SK-N-SH (cell line): ENCODE data around the gene LPA. TPM values are rescaled to one million over a fixed set of nuclear protein-coding genes. Genes with fewer than 3 reads are reported as not detected.

Source experiments
- CTCF ChIA-PET: fragments of 300-600, 350-600 bp; formaldehyde crosslinking; extraction: SDS; loops from one replicate; lab custom pipeline; 2021; lab: Yijun Ruan, JAX
- POLR2A ChIA-PET: fragments of 350-600 bp; sonication (Branson Sonifier 250); formaldehyde crosslinking; extraction: SDS; loops from one replicate; lab custom pipeline; 2020; ENCODE audit warnings: antibody characterized with exemption, inconsistent platforms; lab: Yijun Ruan, JAX
- DNase-seq: peaks from one replicate; pipeline ENCODE4 v3.0.0; 2012
- H2AFZ ChIP-seq: fragments of 200-600 bp; sonication (generic); 2 replicates; pipeline ENCODE4 v1.8.1; 2016; ENCODE audit warnings: antibody characterized with exemption, mild to moderate bottlenecking, low read depth
- H3F3A ChIP-seq: fragments of 200-600 bp; sonication (generic); replicated peaks from 2 replicates; pipeline ENCODE3; 2016; ENCODE audit warnings: antibody characterized with exemption, mild to moderate bottlenecking; ENCODE audit not compliant: insufficient read depth
- H3K27ac ChIP-seq, 2 experiments: fragments of 200-500 bp in 1 of 2; fragments of 200-600 bp in 1 of 2; sonication (Bioruptor generic) in 1 of 2; sonication (generic), shearing (Covaris generic) in 1 of 2; 2 replicates each; pipeline versions ENCODE4 v1.5.1 to v1.6.1; 2014 to 2016; ENCODE audit warnings: low read depth in 2 of 2, inconsistent platforms in 1 of 2, low read length in 1 of 2, mild to moderate bottlenecking in 1 of 2, mixed read lengths in 1 of 2
- H3K27me3 ChIP-seq: fragments of 200-600 bp; sonication (generic), shearing (Covaris generic); 2 replicates; pipeline ENCODE4 v1.6.1; 2016; ENCODE audit warnings: mixed run types; ENCODE audit not compliant: insufficient read depth
- H3K36me3 ChIP-seq, 2 experiments: fragments of 200-500 bp in 1 of 2; fragments of 200-600 bp in 1 of 2; sonication (Bioruptor generic) in 1 of 2; sonication (generic) in 1 of 2; replicated peaks in 1 of 2; 2 replicates each; pipeline versions ENCODE3 to v1.5.1; 2014 to 2016; ENCODE audit warnings: low read length in 1 of 2, mild to moderate bottlenecking in 1 of 2; ENCODE audit not compliant: insufficient read depth in 2 of 2, control insufficient read depth in 1 of 2
- H3K4me1 ChIP-seq, 2 experiments: fragments of 200-500 bp in 1 of 2; fragments of 200-600 bp in 1 of 2; sonication (Bioruptor generic) in 1 of 2; sonication (generic), shearing (Covaris generic) in 1 of 2; 2 replicates each; pipeline versions ENCODE4 v1.5.1 to v1.6.1; 2014 to 2016; ENCODE audit warnings: low read depth in 1 of 2, low read length in 1 of 2, mixed run types in 1 of 2; ENCODE audit not compliant: insufficient read depth in 2 of 2, control insufficient read depth in 1 of 2
- H3K4me2 ChIP-seq: fragments of 200-600 bp; sonication (generic), shearing (Covaris generic); 2 replicates; pipeline ENCODE4 v1.6.1; 2017; ENCODE audit warnings: mixed run types
- H3K4me3 ChIP-seq, 2 experiments: fragments of 200-500 bp in 1 of 2; fragments of 200-600 bp in 1 of 2; sonication (Bioruptor generic) in 1 of 2; sonication (generic), shearing (Covaris generic) in 1 of 2; 2 replicates each; pipeline versions ENCODE4 v1.5.1 to v1.8.1; 2014 to 2016; ENCODE audit warnings: low read depth in 2 of 2, inconsistent platforms in 1 of 2, low read length in 1 of 2, mild to moderate bottlenecking in 1 of 2, mixed read lengths in 1 of 2, moderate library complexity in 1 of 2
- H3K79me2 ChIP-seq: fragments of 200-600 bp; sonication (generic); 2 replicates; pipeline ENCODE4 v1.8.1; 2017; ENCODE audit warnings: mild to moderate bottlenecking; ENCODE audit not compliant: insufficient read depth
- H3K9ac ChIP-seq: fragments of 200-600 bp; sonication (generic); 2 replicates; pipeline ENCODE4 v1.6.1; 2017; ENCODE audit warnings: mixed run types
- H3K9me2 ChIP-seq: fragments of 200-600 bp; sonication (generic); 2 replicates; pipeline ENCODE4 v1.6.1; 2017; ENCODE audit warnings: mixed run types
- H3K9me3 ChIP-seq: fragments of 200-600 bp; sonication (generic); 2 replicates; pipeline ENCODE4 v1.6.1; 2017; ENCODE audit warnings: mixed run types, mild to moderate bottlenecking, moderate library complexity
- H4K20me1 ChIP-seq: fragments of 200-600 bp; sonication (generic); 2 replicates; pipeline ENCODE4 v1.6.1; 2017; ENCODE audit warnings: mild to moderate bottlenecking, mixed run types; ENCODE audit not compliant: insufficient read depth
- ELF1 ChIP-seq: IDR thresholded peaks from 2 replicates; pipeline ENCODE4 v1.4.0; 2012
- EP300 ChIP-seq, 2 experiments: IDR thresholded peaks; 2 replicates each; pipeline versions ENCODE4 v1.4.0 to v1.6.1; 2012; ENCODE audit warnings: borderline replicate concordance in 1 of 2, low read depth in 1 of 2, low read length in 1 of 2
- FOXJ3 ChIP-seq: sonication (generic); formaldehyde crosslinking; IDR thresholded peaks from 2 replicates; pipeline ENCODE4 v1.5.1; 2020; ENCODE audit warnings: mild to moderate bottlenecking, missing genetic modification reagents
- FOXM1 ChIP-seq: IDR thresholded peaks from 2 replicates; pipeline ENCODE4 v1.4.0; 2012; ENCODE audit warnings: low read depth, mild to moderate bottlenecking
- GATA2 ChIP-seq: sonication (generic); formaldehyde crosslinking; IDR thresholded peaks from 2 replicates; pipeline ENCODE4 v1.5.0; 2020; ENCODE audit warnings: mild to moderate bottlenecking, missing genetic modification reagents
- JUND ChIP-seq: IDR thresholded peaks from 2 replicates; pipeline ENCODE4 v1.4.0; 2012
- MXI1 ChIP-seq: IDR thresholded peaks from 2 replicates; pipeline ENCODE4 v1.6.1; 2012; ENCODE audit warnings: mild to moderate bottlenecking, low read depth, low read length, improper control_type of control experiment
- NFIC ChIP-seq: IDR thresholded peaks from 2 replicates; pipeline ENCODE4 v1.4.0; 2012; ENCODE audit warnings: borderline replicate concordance
- NRF1 ChIP-seq: IDR thresholded peaks from 2 replicates; pipeline ENCODE4 v1.6.1; 2012; ENCODE audit warnings: low read depth, mild to moderate bottlenecking, low read length
- PBX3 ChIP-seq: IDR thresholded peaks from 2 replicates; pipeline ENCODE4; 2012
- RAD21 ChIP-seq: IDR thresholded peaks from 2 replicates; pipeline ENCODE4 v1.6.1; 2012; ENCODE audit warnings: mild to moderate bottlenecking, low read length
- REST ChIP-seq: IDR thresholded peaks from 2 replicates; pipeline ENCODE4 v1.6.1; 2012; ENCODE audit warnings: mild to moderate bottlenecking, low read depth, low read length, moderate library complexity
- RFX5 ChIP-seq: IDR thresholded peaks from 2 replicates; pipeline ENCODE4 v1.6.1; 2012; ENCODE audit warnings: mild to moderate bottlenecking, improper control_type of control experiment, low read length
- SIN3A ChIP-seq: IDR thresholded peaks from 2 replicates; pipeline ENCODE4 v1.6.1; 2012; ENCODE audit warnings: low read depth, mild to moderate bottlenecking, low read length, moderate library complexity, borderline replicate concordance
- TCF12 ChIP-seq: IDR thresholded peaks from 2 replicates; pipeline ENCODE4 v1.4.0; 2012
- TEAD4 ChIP-seq: IDR thresholded peaks from 2 replicates; pipeline ENCODE4 v1.4.0; 2012; ENCODE audit warnings: mild to moderate bottlenecking, borderline replicate concordance; ENCODE audit not compliant: insufficient read depth
- YY1 ChIP-seq: IDR thresholded peaks from 2 replicates; pipeline ENCODE4 v1.4.0; 2012; ENCODE audit warnings: low read depth, mild to moderate bottlenecking
- WGBS: methylation state at CpG from one replicate; pipeline ENCODE4 v1.1.6; 2017; ENCODE audit warnings: low lambda C conversion rate; 5-methylcytosine and 5-hydroxymethylcytosine counted together
- polyA plus RNA-seq, 3 experiments: library from polyadenylated mRNA; depleted of rRNA; stranded (reverse); fragments of >200 nt; gene quantifications; 2 replicates each; pipeline ENCODE4 v1.2.3, GENCODE V29; 2012
- TF ChIP-seq, protein P1 (sequence below): IDR thresholded peaks from 2 replicates; pipeline ENCODE4 v1.4.0; 2012; ENCODE audit warnings: low read depth, borderline replicate concordance
- TF ChIP-seq, protein P2 (sequence below): fragments of 200-600 bp; sonication (generic); IDR thresholded peaks from 2 replicates; pipeline ENCODE4 v1.6.1; 2017; ENCODE audit warnings: antibody characterized with exemption, mild to moderate bottlenecking, moderate library complexity

LPA gene
- polyA plus RNA-seq, 1 of the 3 experiments (the other 2 are of a cell fraction): not detected

DNA sequence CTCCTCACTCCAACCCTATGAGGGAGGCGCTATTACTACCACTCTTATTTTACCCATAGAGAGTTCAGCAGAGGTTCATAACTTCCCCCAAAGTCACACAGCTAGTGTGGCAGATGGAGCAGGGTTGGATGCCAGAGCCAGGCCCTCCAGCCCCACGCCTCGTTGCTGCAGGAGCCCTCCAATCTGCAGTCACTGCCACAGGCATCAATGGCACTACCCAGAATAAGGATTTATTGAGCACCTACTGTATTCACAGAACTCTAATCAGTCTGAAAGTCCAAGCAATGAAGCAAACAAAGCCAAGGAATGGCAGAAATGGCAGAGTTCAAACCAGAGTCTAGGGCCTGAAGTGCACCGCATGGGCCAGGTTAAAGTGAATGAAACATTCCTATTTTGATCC is 144.9 kb downstream of the LPA start:
- H3K4me2 ChIP-seq: no peak overlapping the region
- no peaks in the 10 kb centered on the region for H3K36me3 ChIP-seq
- DNase-seq: no peak
- no peak overlapping the region for H3K4me3 ChIP-seq
- H3F3A ChIP-seq: no peaks in the 10 kb centered on the region
- H3K9me2 ChIP-seq: no peaks in the 10 kb centered on the region
- ChIA-PET CTCF (interaction anchor here (0.6 to 8.4 kb wide), 22 partner anchors 9 to 851 kb away, joined by 3 to 97 read pairs (median 4); no protein-coding TSS in a partner anchor), POLR2A (no interaction called here)
- H3K9ac ChIP-seq: no peak overlapping the region
- no peaks in the 10 kb centered on the region; the same call in 1 of the 2 replicates for H3K27me3 ChIP-seq
- H2AFZ ChIP-seq: no peak overlapping the region
- TF ChIP-seq JUND: no peak
- no peak for TF ChIP-seq FOXJ3 (CRISPR knock-in tag)
- no peak for TF ChIP-seq PBX3
- no peak for TF ChIP-seq ELF1
- no peak for TF ChIP-seq SIN3A
- TF ChIP-seq GATA2 (CRISPR knock-in tag): no peak
- no peak for TF ChIP-seq FOXM1
- TF ChIP-seq RFX5: no peak
- TF ChIP-seq, protein P1, sequence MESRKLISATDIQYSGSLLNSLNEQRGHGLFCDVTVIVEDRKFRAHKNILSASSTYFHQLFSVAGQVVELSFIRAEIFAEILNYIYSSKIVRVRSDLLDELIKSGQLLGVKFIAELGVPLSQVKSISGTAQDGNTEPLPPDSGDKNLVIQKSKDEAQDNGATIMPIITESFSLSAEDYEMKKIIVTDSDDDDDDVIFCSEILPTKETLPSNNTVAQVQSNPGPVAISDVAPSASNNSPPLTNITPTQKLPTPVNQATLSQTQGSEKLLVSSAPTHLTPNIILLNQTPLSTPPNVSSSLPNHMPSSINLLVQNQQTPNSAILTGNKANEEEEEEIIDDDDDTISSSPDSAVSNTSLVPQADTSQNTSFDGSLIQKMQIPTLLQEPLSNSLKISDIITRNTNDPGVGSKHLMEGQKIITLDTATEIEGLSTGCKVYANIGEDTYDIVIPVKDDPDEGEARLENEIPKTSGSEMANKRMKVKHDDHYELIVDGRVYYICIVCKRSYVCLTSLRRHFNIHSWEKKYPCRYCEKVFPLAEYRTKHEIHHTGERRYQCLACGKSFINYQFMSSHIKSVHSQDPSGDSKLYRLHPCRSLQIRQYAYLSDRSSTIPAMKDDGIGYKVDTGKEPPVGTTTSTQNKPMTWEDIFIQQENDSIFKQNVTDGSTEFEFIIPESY: no peak
- TF ChIP-seq, protein P2, sequence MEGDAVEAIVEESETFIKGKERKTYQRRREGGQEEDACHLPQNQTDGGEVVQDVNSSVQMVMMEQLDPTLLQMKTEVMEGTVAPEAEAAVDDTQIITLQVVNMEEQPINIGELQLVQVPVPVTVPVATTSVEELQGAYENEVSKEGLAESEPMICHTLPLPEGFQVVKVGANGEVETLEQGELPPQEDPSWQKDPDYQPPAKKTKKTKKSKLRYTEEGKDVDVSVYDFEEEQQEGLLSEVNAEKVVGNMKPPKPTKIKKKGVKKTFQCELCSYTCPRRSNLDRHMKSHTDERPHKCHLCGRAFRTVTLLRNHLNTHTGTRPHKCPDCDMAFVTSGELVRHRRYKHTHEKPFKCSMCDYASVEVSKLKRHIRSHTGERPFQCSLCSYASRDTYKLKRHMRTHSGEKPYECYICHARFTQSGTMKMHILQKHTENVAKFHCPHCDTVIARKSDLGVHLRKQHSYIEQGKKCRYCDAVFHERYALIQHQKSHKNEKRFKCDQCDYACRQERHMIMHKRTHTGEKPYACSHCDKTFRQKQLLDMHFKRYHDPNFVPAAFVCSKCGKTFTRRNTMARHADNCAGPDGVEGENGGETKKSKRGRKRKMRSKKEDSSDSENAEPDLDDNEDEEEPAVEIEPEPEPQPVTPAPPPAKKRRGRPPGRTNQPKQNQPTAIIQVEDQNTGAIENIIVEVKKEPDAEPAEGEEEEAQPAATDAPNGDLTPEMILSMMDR: no peak
- TF ChIP-seq EP300 (IDR thresholded peaks at IDR 0.05; ENCODE audit: borderline replicate concordance in 1 of 2, low read depth in 1 of 2, low read length in 1 of 2): no peak
- TF ChIP-seq RAD21: no peak
- no peak for TF ChIP-seq NFIC
- TF ChIP-seq, all 33 proteins: peak for 0
- H3K27ac ChIP-seq: no peak overlapping the region
- WGBS: 2% methylated on average over 4 of the region's 4 CpGs
- H3K9me3 ChIP-seq: no peaks in the 10 kb centered on the region
- H3K79me2 ChIP-seq: no peaks in the 10 kb centered on the region
- peaks cover 0 to 2% of the 10 kb centered on the region in 2 experiments; a peak in 1 of 4 replicates for H3K4me1 ChIP-seq
- H4K20me1 ChIP-seq: no peaks in the 10 kb centered on the region

GRCh38 chr6:160513836-160514235 is 150.2 kb downstream of the LPA start:
- WGBS: 1% methylated on average over 2 of the region's 3 CpGs
- Histone ChIP-seq H3K4me1 (no peaks in the 10 kb centered on the region), H3K9ac (no peak overlapping the region), H3K36me3 (no peaks in the 10 kb centered on the region), H4K20me1 (no peaks in the 10 kb centered on the region), H3K27ac (no peak overlapping the region), H3K27me3 (no peaks in the 10 kb centered on the region), H3K9me2 (no peaks in the 10 kb centered on the region), H3K9me3 (no peaks in the 10 kb centered on the region), H3K79me2 (no peaks in the 10 kb centered on the region), H3K4me2 (no peak overlapping the region), H3K4me3 (no peak overlapping the region), H2AFZ (no peak overlapping the region), H3F3A (no peaks in the 10 kb centered on the region)
- no peak for DNase-seq
- TF ChIP-seq JUND (no peak), TCF12 (no peak), TEAD4 (no peak), YY1 (no peak), ELF1 (no peak), RFX5 (no peak), MXI1 (no peak), REST (no peak), NRF1 (no peak)
- CTCF ChIA-PET: interaction anchor here (1.1 kb wide), 1 partner anchor 20 kb away, joined by 3 read pairs; no protein-coding TSS in a partner anchor
- POLR2A ChIA-PET: no interaction called here
